ENCODE measurements around the gene CPZ. TPM values are rescaled to one million over a fixed set of nuclear protein-coding genes. Genes with fewer than 3 reads are reported as not detected.

Gene CPZ
- total and polyA plus RNA-seq, 2 of the 4 experiments (the other 2 are of a cell fraction), result 0.90 to 10.3 TPM

GRCh38 chr4:8599657-8600056, 7.1 kb downstream of the CPZ start:
- in situ Hi-C loops (cut with MboI; ENCODE audit: low sequenced_read_pairs) (loop anchor here (25.0 kb wide), 1 partner anchor 387 kb away; no protein-coding TSS in a partner anchor), dilution Hi-C loops (cut with HindIII; ENCODE audit: low sequenced_read_pairs, unreplicated experiment) (no loop called here), intact Hi-C loops (cut with micrococcal nuclease) (no loop called here)
- Histone ChIP-seq H2AFZ (replicated peaks; ENCODE audit: low read length, poor library complexity) (no peak overlapping the region), H3K18ac (ENCODE audit: low read depth, low read length) (no peak overlapping the region), H4K20me1 (ENCODE audit: insufficient read depth, low read length) (peaks cover 8% of the 10 kb centered on the region; the same call in 1 of the 2 replicates), H3K9me1 (ENCODE audit: insufficient read depth, low read length) (no peaks in the 10 kb centered on the region), H2BK20ac (ENCODE audit: low read depth, low read length) (no peak overlapping the region), H3K36me3 (ENCODE audit: control insufficient read depth, insufficient read depth, low read length) (peaks cover 43% of the 10 kb centered on the region; the same call in 1 of the 2 replicates), H2AK9ac (replicated peaks; ENCODE audit: low read depth, low read length, poor library complexity) (peak overlapping the region; percentile 52), H2BK120ac (ENCODE audit: low read depth, low read length) (no peak overlapping the region), H3K23ac (ENCODE audit: low read depth, low read length) (no peak overlapping the region), H2AK5ac (ENCODE audit: low read depth, low read length) (no peak overlapping the region), H3K9ac (ENCODE audit: low read depth, low read length) (no peak overlapping the region), H4K8ac (ENCODE audit: low read depth in 2 of 2, low read length in 2 of 2) (no peak overlapping the region), H2BK5ac (ENCODE audit: low read depth, low read length, poor library complexity, severe bottlenecking) (no peak overlapping the region), H3K56ac (ENCODE audit: extremely low read depth, insufficient read depth, low read length) (no peak overlapping the region), H3K27ac (ENCODE audit: insufficient read depth, low read length) (no peak overlapping the region), H3K9me3 (ENCODE audit: control insufficient read depth, insufficient read depth, low read length) (no peaks in the 10 kb centered on the region), H3K79me1 (ENCODE audit: low read depth in 1 of 2, low read length in 2 of 2) (no peaks in the 10 kb centered on the region), H3K4ac (ENCODE audit: low read depth, low read length) (no peak overlapping the region), H4K91ac (ENCODE audit: insufficient read depth, low read depth, low read length) (no peak overlapping the region), H3K27me3 (ENCODE audit: control insufficient read depth, insufficient read depth, low read length) (no peaks in the 10 kb centered on the region; the same call in 1 of the 2 replicates), H3K4me1 (ENCODE audit: control insufficient read depth, insufficient read depth, low read length) (peaks cover 3% of the 10 kb centered on the region; the same call in 1 of the 2 replicates), H4K5ac (ENCODE audit: low read depth, low read length) (no peak overlapping the region), H3K14ac (replicated peaks; ENCODE audit: low read depth, low read length) (no peak overlapping the region), H3K4me2 (ENCODE audit: low read depth, low read length) (no peak overlapping the region), H2BK15ac (ENCODE audit: low read depth, low read length) (no peak overlapping the region), H3K4me3 (ENCODE audit: insufficient read depth, low read depth, low read length) (no peak overlapping the region)
- CTCF ChIA-PET, result interaction anchor here (1.5 kb wide), 1 partner anchor 7 kb away, joined by 5 read pairs; no protein-coding TSS in a partner anchor
- no TSS peak for BruUV-seq (replicated peaks)
- POLR2A ChIA-PET (ENCODE audit: unreplicated experiment), result no interaction called here
- TF ChIP-seq POLR2A (IDR thresholded peaks at IDR 0.05; ENCODE audit: low read depth, low read length) (no peak), FOS (IDR thresholded peaks at IDR 0.05; ENCODE audit: low read depth, low read length) (peak; percentile 59; the same call in 1 of the 2 replicates), MAZ (IDR thresholded peaks at IDR 0.05; ENCODE audit: borderline replicate concordance, low read depth, low read length) (peak; percentile 30; the same call in 1 of the 2 replicates), USF2 (IDR thresholded peaks at IDR 0.05; ENCODE audit: low read depth, low read length) (peak; percentile 15; the same call in 1 of the 2 replicates), MAFK (IDR thresholded peaks at IDR 0.05; ENCODE audit: low read depth, low read length) (no peak)
- ATAC-seq (ENCODE audit: low read depth) (peak; percentile 90), DNase-seq (peak; percentile 82)
- 43% methylated on average over 1 of the region's 9 CpGs; no CpG with 5 or more reads in 1 of the 2 experiments for WGBS, 2 experiments (ENCODE audit: extremely low coverage in 2 of 2, insufficient read length in 1 of 2)
